HL-60 (cell line): ENCODE data around the gene RAB8B.

Experiments
- CTCF ChIP-seq: IDR thresholded peaks from one replicate; pipeline ENCODE4 v1.5.1; 2011; ENCODE audit warnings: low read length, control low read depth, inconsistent platforms; ENCODE audit not compliant: insufficient read depth
- GABPA ChIP-seq: IDR thresholded peaks from 2 replicates; pipeline ENCODE4 v1.6.1; 2012; ENCODE audit warnings: low read depth

- TF ChIP-seq GABPA (no peak), CTCF (no peak)
Measured at GRCh38 chr15:63261311-63261710, 71.9 kb downstream of the RAB8B start.
